H9 (cell line): Measurements from ENCODE around the gene ZNF783. TPM values are rescaled to one million over a fixed set of nuclear protein-coding genes. Genes with fewer than 3 reads are reported as not detected.

Experiments used
- DNase-seq: peaks from one replicate; pipeline ENCODE4 v3.0.0-alpha.2; 2017
- H2AFZ ChIP-seq: one replicate; pipeline ENCODE4 v1.6.1; 2013; ENCODE audit warnings: mild to moderate bottlenecking, low read length, control low read depth, moderate library complexity
- H2AK5ac ChIP-seq: 2 replicates; pipeline ENCODE4 v1.6.1; 2013; ENCODE audit warnings: low read length, control low read depth, mixed read lengths; ENCODE audit not compliant: insufficient read length
- H2BK120ac ChIP-seq: one replicate; pipeline ENCODE4 v1.6.1; 2013; ENCODE audit warnings: low read depth, mild to moderate bottlenecking, low read length, control low read depth, inconsistent platforms; ENCODE audit not compliant: poor library complexity, severe bottlenecking
- H2BK12ac ChIP-seq: 2 replicates; pipeline ENCODE4 v1.6.1; 2013; ENCODE audit warnings: low read length, control low read depth, mixed read lengths, low read depth; ENCODE audit not compliant: insufficient read length
- H2BK15ac ChIP-seq: 2 replicates; pipeline ENCODE4 v1.6.1; 2013; ENCODE audit warnings: low read depth, low read length, control low read depth
- H2BK20ac ChIP-seq: one replicate; pipeline ENCODE4 v1.6.1; 2013; ENCODE audit warnings: low read depth, mild to moderate bottlenecking, low read length, control low read depth, inconsistent platforms; ENCODE audit not compliant: poor library complexity, severe bottlenecking
- H2BK5ac ChIP-seq: 2 replicates; pipeline ENCODE4 v1.6.1; 2013; ENCODE audit warnings: low read length, control low read depth, mixed read lengths; ENCODE audit not compliant: insufficient read length
- H3K14ac ChIP-seq: 2 replicates; pipeline ENCODE4 v1.6.1; 2013; ENCODE audit warnings: low read length, control low read depth; ENCODE audit not compliant: insufficient read depth
- H3K18ac ChIP-seq: 2 replicates; pipeline ENCODE4 v1.6.1; 2013; ENCODE audit warnings: low read depth, mild to moderate bottlenecking, mixed read lengths, low read length, control low read depth; ENCODE audit not compliant: insufficient read length
- H3K23ac ChIP-seq: 2 replicates; pipeline ENCODE4 v1.6.1; 2013; ENCODE audit warnings: low read length, control low read depth, mixed read lengths, low read depth; ENCODE audit not compliant: insufficient read length
- H3K23me2 ChIP-seq: 2 replicates; pipeline ENCODE4 v1.6.1; 2013; ENCODE audit warnings: low read depth, mild to moderate bottlenecking, mixed read lengths, low read length, control low read depth; ENCODE audit not compliant: insufficient read length, poor library complexity, severe bottlenecking
- H3K27ac ChIP-seq: 2 replicates; pipeline ENCODE4 v1.5.1; 2013; ENCODE audit warnings: low read length, control low read depth, mixed read lengths, low read depth; ENCODE audit not compliant: insufficient read length
- H3K27me3 ChIP-seq: 2 replicates; pipeline ENCODE4 v1.6.1; 2013; ENCODE audit warnings: low read length, control low read depth, inconsistent platforms; ENCODE audit not compliant: insufficient read depth
- H3K4ac ChIP-seq: 2 replicates; pipeline ENCODE4 v1.6.1; 2013; ENCODE audit warnings: low read depth, mild to moderate bottlenecking, control low read depth, inconsistent platforms, low read length, moderate library complexity
- H3K4me1 ChIP-seq: 2 replicates; pipeline ENCODE4 v1.6.1; 2013; ENCODE audit warnings: low read length, control low read depth, inconsistent platforms; ENCODE audit not compliant: insufficient read depth
- H3K4me2 ChIP-seq: 2 replicates; pipeline ENCODE4 v1.6.1; 2013; ENCODE audit warnings: low read length, control low read depth, mixed read lengths; ENCODE audit not compliant: insufficient read length, insufficient read depth
- H3K56ac ChIP-seq: 2 replicates; pipeline ENCODE4 v1.6.1; 2013; ENCODE audit warnings: low read depth, mild to moderate bottlenecking, mixed read lengths, low read length, control low read depth; ENCODE audit not compliant: insufficient read length
- H3K79me1 ChIP-seq: 2 replicates; pipeline ENCODE4 v1.6.1; 2013; ENCODE audit warnings: low read depth, mild to moderate bottlenecking, moderate library complexity, low read length, control low read depth, inconsistent platforms; ENCODE audit not compliant: insufficient read depth, poor library complexity, severe bottlenecking
- H3K79me2 ChIP-seq: 2 replicates; pipeline ENCODE4 v1.6.1; 2013; ENCODE audit warnings: low read length, control low read depth, inconsistent platforms; ENCODE audit not compliant: insufficient read depth
- H3K9ac ChIP-seq: 2 replicates; pipeline ENCODE4 v1.6.1; 2013; ENCODE audit warnings: low read length, control low read depth, mixed read lengths; ENCODE audit not compliant: insufficient read length; ENCODE audit errors: extremely low read depth
- H3K9me3 ChIP-seq: one replicate; pipeline ENCODE4 v1.6.1; 2013; ENCODE audit warnings: low read depth, low read length, inconsistent platforms; ENCODE audit not compliant: control insufficient read depth
- H3T11ph ChIP-seq: one replicate; pipeline ENCODE4 v1.6.1; 2013; ENCODE audit warnings: mild to moderate bottlenecking, low read length, control low read depth, inconsistent platforms
- H4K20me1 ChIP-seq: one replicate; pipeline ENCODE4 v1.6.1; 2013; ENCODE audit not compliant: control insufficient read depth, insufficient read length, insufficient read depth
- H4K5ac ChIP-seq: 2 replicates; pipeline ENCODE4 v1.6.1; 2013; ENCODE audit warnings: low read depth, mild to moderate bottlenecking, mixed read lengths, low read length, control low read depth; ENCODE audit not compliant: insufficient read length
- H4K8ac ChIP-seq: replicated peaks from 2 replicates; pipeline ENCODE4 v1.6.1; 2013; ENCODE audit warnings: low read length, control low read depth, mixed read lengths, low read depth; ENCODE audit not compliant: insufficient read length
- H4K91ac ChIP-seq: 2 replicates; pipeline ENCODE4 v1.6.1; 2013; ENCODE audit warnings: low read depth, mild to moderate bottlenecking, moderate library complexity, mixed read lengths, low read length, control low read depth; ENCODE audit not compliant: insufficient read length
- H3K27ac Mint-ChIP-seq, 3 experiments: 2 replicates in 2 of 3; 3 replicates in 1 of 3; pipeline ENCODE4 v1.8.0; 2020 to 2021; ENCODE audit warnings: mixed read lengths in 3 of 3, mild to moderate bottlenecking in 1 of 3, moderate library complexity in 1 of 3
- H3K27me3 Mint-ChIP-seq: 2 replicates; pipeline ENCODE4 v1.8.0; 2021; ENCODE audit warnings: low read depth, mild to moderate bottlenecking, moderate library complexity, mixed read lengths
- H3K36me3 Mint-ChIP-seq, 3 experiments: 2 replicates in 2 of 3; 3 replicates in 1 of 3; pipeline ENCODE4 v1.8.0; 2020 to 2021; ENCODE audit warnings: low read depth in 3 of 3, mixed read lengths in 3 of 3; ENCODE audit not compliant: insufficient read depth in 1 of 3
- H3K4me1 Mint-ChIP-seq, 2 experiments: 2 replicates each; pipeline ENCODE4 v1.8.0; 2020; ENCODE audit warnings: mixed read lengths in 2 of 2
- H3K4me3 Mint-ChIP-seq, 2 experiments: 2 replicates in 1 of 2; 3 replicates in 1 of 2; pipeline ENCODE4 v1.8.0; 2020 to 2021; ENCODE audit warnings: mild to moderate bottlenecking in 2 of 2, mixed read lengths in 2 of 2, moderate library complexity in 1 of 2
- H3K9me3 Mint-ChIP-seq, 2 experiments: 2 replicates in 1 of 2; 3 replicates in 1 of 2; pipeline ENCODE4 v1.8.0; 2020; ENCODE audit warnings: mild to moderate bottlenecking in 2 of 2, mixed read lengths in 2 of 2, moderate library complexity in 1 of 2
- CTCF ChIP-seq: fragments of 200-600 bp; sonication (generic); conservative IDR thresholded peaks from 3 replicates; pipeline ENCODE4 v1.8.0; 2021; ENCODE audit warnings: antibody characterized with exemption, mild to moderate bottlenecking
- whole genome bisulfite sequencing: extraction: QIAGEN DNeasy Blood & Tissue Kit; methylation state at CpG from one replicate; pipeline ENCODE4 v1.1.7; 2013; ENCODE audit warnings: missing lambda C conversion rate, low lambda C conversion rate, mixed read lengths; ENCODE audit not compliant: insufficient read length; ENCODE audit errors: extremely low coverage; 5-methylcytosine and 5-hydroxymethylcytosine counted together
- total RNA-seq: library from RNA; stranded (reverse); gene quantifications from 2 replicates; pipeline ENCODE4 v1.2.1, GENCODE V29; 2021

ZNF783 gene
- total RNA-seq, 1 experiment from 2014 or later, result 13.6 TPM

DNA sequence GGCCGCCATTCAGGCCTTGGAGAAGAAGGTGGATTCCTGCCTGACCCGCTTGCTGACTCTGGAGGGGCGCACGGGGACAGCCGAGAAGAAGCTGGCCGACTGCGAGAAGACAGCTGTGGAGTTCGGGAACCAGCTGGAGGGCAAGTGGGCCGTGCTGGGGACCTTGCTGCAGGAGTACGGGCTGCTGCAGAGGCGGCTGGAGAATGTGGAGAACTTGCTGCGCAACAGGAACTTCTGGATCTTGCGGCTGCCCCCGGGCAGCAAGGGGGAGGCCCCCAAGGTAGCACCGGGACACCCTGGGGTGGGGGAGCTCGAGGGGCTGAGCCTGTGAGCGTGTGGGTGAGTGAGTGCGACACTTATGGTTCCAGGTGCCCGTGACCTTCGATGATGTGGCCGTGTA is 4.5 kb downstream of the ZNF783 start:
- H2BK5ac ChIP-seq, result no peak overlapping the region
- no peak overlapping the region for H2BK120ac ChIP-seq
- TF ChIP-seq CTCF, result no peak
- H3K14ac ChIP-seq, result no peak overlapping the region
- no peak overlapping the region for H4K5ac ChIP-seq
- H3K4me3 Mint-ChIP-seq, result no peak overlapping the region; a peak in 1 of 5 replicates
- no peak overlapping the region for H3K4ac ChIP-seq
- H3K56ac ChIP-seq, result no peak overlapping the region
- no peak overlapping the region for H2BK12ac ChIP-seq
- H4K91ac ChIP-seq, result no peak overlapping the region
- no peak overlapping the region for H3T11ph ChIP-seq
- no peaks in the 10 kb centered on the region for H3K9me3 Mint-ChIP-seq
- no peak overlapping the region for H4K8ac ChIP-seq
- no peak overlapping the region for H3K9ac ChIP-seq
- no peak overlapping the region for H2BK20ac ChIP-seq
- WGBS, result no CpG with 5 or more reads among the region's 21 CpGs
- no peak overlapping the region for H2BK15ac ChIP-seq
- H2AK5ac ChIP-seq, result no peak overlapping the region
- H3K27me3 ChIP-seq, result no peaks in the 10 kb centered on the region
- H2AFZ ChIP-seq, result no peak overlapping the region
- H3K23me2 ChIP-seq, result no peaks in the 10 kb centered on the region
- H3K4me1 Mint-ChIP-seq, result peaks cover 0 to 5% of the 10 kb centered on the region in 2 experiments; a peak in 3 of 4 replicates
- no peaks in the 10 kb centered on the region for H3K9me3 ChIP-seq
- H3K27me3 Mint-ChIP-seq, result peaks cover 2% of the 10 kb centered on the region; the same call in 1 of the 2 replicates
- no peak overlapping the region for H3K4me2 ChIP-seq
- no peak overlapping the region for H3K27ac Mint-ChIP-seq
- H3K4me1 ChIP-seq, result no peaks in the 10 kb centered on the region
- no peaks in the 10 kb centered on the region for H4K20me1 ChIP-seq
- H3K18ac ChIP-seq, result no peak overlapping the region
- DNase-seq, result no peak
- no peaks in the 10 kb centered on the region for H3K79me1 ChIP-seq
- H3K79me2 ChIP-seq, result no peaks in the 10 kb centered on the region; the same call in 1 of the 2 replicates
- no peak overlapping the region for H3K23ac ChIP-seq
- H3K27ac ChIP-seq, result no peak overlapping the region
- peaks cover 27 to 49% (median 34%) of the 10 kb centered on the region in 3 experiments; a peak in 6 of 7 replicates for H3K36me3 Mint-ChIP-seq
